Neuronal stem cell (in vitro differentiated cells): ENCODE results near the gene ZNF678.
"Not testable (repeated sequence)": the region's sequence is repeated elsewhere in the genome, so short reads cannot be mapped to it uniquely, and the experiment has no call there.

Experiments
- DNase-seq: peaks from one replicate; pipeline ENCODE4 v3.0.0-alpha.2; 2013; ENCODE audit warnings: low spot score
- H2AFZ ChIP-seq: one replicate; pipeline ENCODE4 v1.6.1; 2013; ENCODE audit warnings: mild to moderate bottlenecking, low read length, inconsistent platforms
- H2AK5ac ChIP-seq: 2 replicates; pipeline ENCODE4 v1.6.1; 2013; ENCODE audit warnings: low read depth, mild to moderate bottlenecking, inconsistent platforms, low read length, moderate library complexity, mixed read lengths
- H2BK120ac ChIP-seq: 2 replicates; pipeline ENCODE4 v1.6.1; 2013; ENCODE audit warnings: low read depth, mild to moderate bottlenecking, inconsistent platforms, low read length, moderate library complexity, mixed read lengths
- H2BK12ac ChIP-seq: one replicate; pipeline ENCODE4 v1.6.1; 2013; ENCODE audit warnings: low read length, inconsistent platforms
- H2BK15ac ChIP-seq: 2 replicates; pipeline ENCODE4 v1.6.1; 2013; ENCODE audit warnings: mild to moderate bottlenecking, low read length, inconsistent platforms, mixed read lengths
- H2BK5ac ChIP-seq: one replicate; pipeline ENCODE4 v1.6.1; 2013; ENCODE audit warnings: inconsistent platforms, mild to moderate bottlenecking, low read length, moderate library complexity
- H3K14ac ChIP-seq: one replicate; pipeline ENCODE4 v1.6.1; 2013; ENCODE audit warnings: low read length, inconsistent platforms
- H3K18ac ChIP-seq: 2 replicates; pipeline ENCODE4 v1.6.1; 2013; ENCODE audit warnings: low read length, inconsistent platforms
- H3K23ac ChIP-seq: 2 replicates; pipeline ENCODE4 v1.6.1; 2013; ENCODE audit warnings: low read depth, mild to moderate bottlenecking, mixed read lengths, low read length, inconsistent platforms; ENCODE audit not compliant: poor library complexity
- H3K27ac ChIP-seq: replicated peaks from 3 replicates; pipeline ENCODE4 v1.5.1; 2013; ENCODE audit warnings: low read length, inconsistent platforms
- H3K27me3 ChIP-seq, 3 experiments: 2 replicates each; pipeline ENCODE4 v1.6.1; 2013; ENCODE audit warnings: low read length in 3 of 3, mild to moderate bottlenecking in 2 of 3, inconsistent platforms in 1 of 3, low read depth in 1 of 3, mixed read lengths in 1 of 3, moderate library complexity in 1 of 3; ENCODE audit not compliant: control insufficient read depth in 3 of 3, insufficient read depth in 3 of 3
- H3K36me3 ChIP-seq, 2 donors: replicated peaks in 1 of 2; 2 replicates each; pipeline ENCODE4 v1.6.1; 2013; ENCODE audit warnings: low read length in 2 of 2; ENCODE audit not compliant: control insufficient read depth in 2 of 2, insufficient read depth in 2 of 2
- H3K4ac ChIP-seq: 2 replicates; pipeline ENCODE4 v1.6.1; 2013; ENCODE audit warnings: inconsistent platforms, mild to moderate bottlenecking, low read length, moderate library complexity
- H3K4me1 ChIP-seq, 2 donors: 1 replicate in 1 of 2; 2 replicates in 1 of 2; pipeline ENCODE4 v1.6.1; 2013; ENCODE audit warnings: low read length in 2 of 2, low read depth in 1 of 2; ENCODE audit not compliant: control insufficient read depth in 2 of 2, insufficient read depth in 1 of 2
- H3K4me2 ChIP-seq: one replicate; pipeline ENCODE4 v1.6.1; 2013; ENCODE audit warnings: mild to moderate bottlenecking, low read length, inconsistent platforms; ENCODE audit not compliant: insufficient read depth, poor library complexity, severe bottlenecking
- H3K4me3 ChIP-seq, 2 donors: 2 replicates each; pipeline ENCODE4 v1.5.1; 2013; ENCODE audit warnings: low read length in 2 of 2, mild to moderate bottlenecking in 2 of 2, inconsistent platforms in 1 of 2, moderate library complexity in 1 of 2
- H3K79me1 ChIP-seq: one replicate; pipeline ENCODE4 v1.6.1; 2013; ENCODE audit warnings: low read depth, mild to moderate bottlenecking, inconsistent platforms, low read length, moderate library complexity
- H3K9ac ChIP-seq: one replicate; pipeline ENCODE4 v1.6.1; 2013; ENCODE audit warnings: mild to moderate bottlenecking, low read depth, low read length, inconsistent platforms; ENCODE audit not compliant: poor library complexity
- H3K9me3 ChIP-seq, 2 donors: replicated peaks in 1 of 2; 2 replicates each; pipeline versions ENCODE3 to v1.6.1; 2013; ENCODE audit warnings: low read length in 2 of 2, mild to moderate bottlenecking in 2 of 2, inconsistent platforms in 1 of 2, low read depth in 1 of 2, mixed read lengths in 1 of 2, moderate library complexity in 1 of 2; ENCODE audit not compliant: control insufficient read depth in 2 of 2, insufficient read depth in 1 of 2
- H4K8ac ChIP-seq: one replicate; pipeline ENCODE4 v1.6.1; 2013; ENCODE audit warnings: low read depth, mild to moderate bottlenecking, inconsistent platforms, low read length, moderate library complexity
- H4K91ac ChIP-seq: one replicate; pipeline ENCODE4 v1.6.1; 2013; ENCODE audit warnings: low read length, low read depth, mild to moderate bottlenecking, inconsistent platforms; ENCODE audit not compliant: poor library complexity
- WGBS, 2 donors: extraction: QIAGEN DNeasy Blood & Tissue Kit; methylation state at CpG; one replicate each; pipeline ENCODE4 v1.1.7; 2013; ENCODE audit warnings: missing lambda C conversion rate in 2 of 2, mixed read lengths in 1 of 2; ENCODE audit not compliant: insufficient read length in 2 of 2, insufficient replicate concordance in 1 of 2; ENCODE audit errors: extremely low coverage in 2 of 2; 5-methylcytosine and 5-hydroxymethylcytosine counted together

The ZNF678 gene

GRCh38 chr1:227707846-227708245, 144.5 kb downstream of the ZNF678 start:
- H2BK5ac ChIP-seq: no peak overlapping the region
- no peak overlapping the region for H2AFZ ChIP-seq
- no peak overlapping the region for H3K18ac ChIP-seq
- H2AK5ac ChIP-seq: no peak overlapping the region
- peaks cover 3 to 6% of the 10 kb centered on the region in 2 donors for H3K9me3 ChIP-seq
- no peak for DNase-seq
- H2BK12ac ChIP-seq: no peak overlapping the region
- no peak overlapping the region for H4K91ac ChIP-seq
- no peaks in the 10 kb centered on the region for H3K36me3 ChIP-seq
- no peak overlapping the region for H4K8ac ChIP-seq
- no peak overlapping the region for H3K23ac ChIP-seq
- no peak overlapping the region for H3K14ac ChIP-seq
- H3K79me1 ChIP-seq: no peaks in the 10 kb centered on the region
- no peak overlapping the region for H3K9ac ChIP-seq
- no peaks in the 10 kb centered on the region for H3K4me1 ChIP-seq
- no peak overlapping the region for H2BK15ac ChIP-seq
- no peak overlapping the region for H3K4ac ChIP-seq
- WGBS, 2 donors: no CpG with 5 or more reads among the region's 1 CpG
- no peak overlapping the region for H3K4me3 ChIP-seq
- H3K27ac ChIP-seq: no peak overlapping the region
- H2BK120ac ChIP-seq: no peak overlapping the region
- no peaks in the 10 kb centered on the region for H3K27me3 ChIP-seq
- H3K4me2 ChIP-seq: no peak overlapping the region

GRCh38 chr1:227709451-227709850, 146.1 kb downstream of the ZNF678 start:
- Histone ChIP-seq H3K14ac (no peak overlapping the region), H3K18ac (no peak overlapping the region), H3K4me3 (no peak overlapping the region), H2AK5ac (no peak overlapping the region), H2BK12ac (no peak overlapping the region), H3K9me3 (peaks cover 3 to 11% of the 10 kb centered on the region in 2 donors), H3K4me2 (no peak overlapping the region), H3K27me3 (no peaks in the 10 kb centered on the region), H2BK120ac (no peak overlapping the region), H2BK15ac (no peak overlapping the region), H3K36me3 (no peaks in the 10 kb centered on the region), H2AFZ (no peak overlapping the region), H3K27ac (no peak overlapping the region), H2BK5ac (no peak overlapping the region), H4K8ac (no peak overlapping the region), H3K23ac (no peak overlapping the region), H3K4ac (no peak overlapping the region), H3K9ac (no peak overlapping the region), H3K4me1 (no peaks in the 10 kb centered on the region), H3K79me1 (no peaks in the 10 kb centered on the region), H4K91ac (no peak overlapping the region)
- no peak for DNase-seq
- WGBS, 2 donors: no CpG with 5 or more reads among the region's 1 CpG

- H3K4me3 ChIP-seq, H2AK5ac ChIP-seq, H4K91ac ChIP-seq, H3K79me1 ChIP-seq, H3K4ac ChIP-seq, H2AFZ ChIP-seq, H3K36me3 ChIP-seq, H2BK120ac ChIP-seq, H3K27me3 ChIP-seq, H3K4me1 ChIP-seq, H3K14ac ChIP-seq, H4K8ac ChIP-seq, H2BK12ac ChIP-seq, H3K9ac ChIP-seq, H2BK15ac ChIP-seq, H3K23ac ChIP-seq, H3K4me2 ChIP-seq, H3K18ac ChIP-seq, H3K27ac ChIP-seq, H2BK5ac ChIP-seq, DNase-seq: not testable (repeated sequence)
- WGBS, 2 donors: no CpG with 5 or more reads among the region's 24 CpGs
- peaks cover 3 to 11% of the 10 kb centered on the region in 2 donors for H3K9me3 ChIP-seq
Observed at GRCh38 chr1:227710474-227710873, 147.1 kb downstream of the ZNF678 start.

- Histone ChIP-seq H2BK15ac (no peak overlapping the region), H3K18ac (no peak overlapping the region), H2AFZ (no peak overlapping the region), H4K8ac (no peak overlapping the region), H3K4me2 (no peak overlapping the region), H3K14ac (no peak overlapping the region), H3K4me3 (no peak overlapping the region), H3K9me3 (peaks cover 3 to 11% of the 10 kb centered on the region in 2 donors), H2BK12ac (no peak overlapping the region), H2AK5ac (no peak overlapping the region), H3K9ac (no peak overlapping the region), H3K36me3 (no peaks in the 10 kb centered on the region), H2BK5ac (no peak overlapping the region), H3K23ac (no peak overlapping the region), H2BK120ac (no peak overlapping the region), H3K27me3 (no peaks in the 10 kb centered on the region), H4K91ac (no peak overlapping the region), H3K4ac (no peak overlapping the region), H3K27ac (no peak overlapping the region), H3K79me1 (no peaks in the 10 kb centered on the region), H3K4me1 (no peaks in the 10 kb centered on the region)
- DNase-seq: no peak
Observed at GRCh38 chr1:227712648-227713047, 149.3 kb downstream of the ZNF678 start.
